IPS-20b (cell line): Measurements from ENCODE around the gene ALAS1.

Experiments used
- H3K27ac ChIP-seq: one replicate; pipeline ENCODE4 v1.5.1; 2013; ENCODE audit warnings: low read length
- H3K27me3 ChIP-seq: 2 replicates; pipeline ENCODE4 v1.6.1; 2013; ENCODE audit warnings: mild to moderate bottlenecking, low read length, inconsistent platforms; ENCODE audit not compliant: insufficient read depth
- H3K36me3 ChIP-seq: 2 replicates; pipeline ENCODE4 v1.6.1; 2013; ENCODE audit warnings: low read depth, mild to moderate bottlenecking, inconsistent platforms, low read length, moderate library complexity; ENCODE audit not compliant: insufficient read depth
- H3K4me1 ChIP-seq: 2 replicates; pipeline ENCODE4 v1.6.1; 2013; ENCODE audit warnings: mild to moderate bottlenecking, control low read depth, inconsistent platforms, low read length, moderate library complexity; ENCODE audit not compliant: insufficient read depth
- H3K4me3 ChIP-seq: 2 replicates; pipeline ENCODE4 v1.5.1; 2013; ENCODE audit warnings: mild to moderate bottlenecking, low read length, inconsistent platforms
- H3K9ac ChIP-seq: 2 replicates; pipeline ENCODE4 v1.6.1; 2013; ENCODE audit warnings: low read depth, mild to moderate bottlenecking, inconsistent platforms, low read length, moderate library complexity
- H3K9me3 ChIP-seq: 2 replicates; pipeline ENCODE4 v1.6.1; 2013; ENCODE audit warnings: mild to moderate bottlenecking, low read depth, low read length, inconsistent platforms; ENCODE audit not compliant: insufficient read depth

The ALAS1 gene

DNA sequence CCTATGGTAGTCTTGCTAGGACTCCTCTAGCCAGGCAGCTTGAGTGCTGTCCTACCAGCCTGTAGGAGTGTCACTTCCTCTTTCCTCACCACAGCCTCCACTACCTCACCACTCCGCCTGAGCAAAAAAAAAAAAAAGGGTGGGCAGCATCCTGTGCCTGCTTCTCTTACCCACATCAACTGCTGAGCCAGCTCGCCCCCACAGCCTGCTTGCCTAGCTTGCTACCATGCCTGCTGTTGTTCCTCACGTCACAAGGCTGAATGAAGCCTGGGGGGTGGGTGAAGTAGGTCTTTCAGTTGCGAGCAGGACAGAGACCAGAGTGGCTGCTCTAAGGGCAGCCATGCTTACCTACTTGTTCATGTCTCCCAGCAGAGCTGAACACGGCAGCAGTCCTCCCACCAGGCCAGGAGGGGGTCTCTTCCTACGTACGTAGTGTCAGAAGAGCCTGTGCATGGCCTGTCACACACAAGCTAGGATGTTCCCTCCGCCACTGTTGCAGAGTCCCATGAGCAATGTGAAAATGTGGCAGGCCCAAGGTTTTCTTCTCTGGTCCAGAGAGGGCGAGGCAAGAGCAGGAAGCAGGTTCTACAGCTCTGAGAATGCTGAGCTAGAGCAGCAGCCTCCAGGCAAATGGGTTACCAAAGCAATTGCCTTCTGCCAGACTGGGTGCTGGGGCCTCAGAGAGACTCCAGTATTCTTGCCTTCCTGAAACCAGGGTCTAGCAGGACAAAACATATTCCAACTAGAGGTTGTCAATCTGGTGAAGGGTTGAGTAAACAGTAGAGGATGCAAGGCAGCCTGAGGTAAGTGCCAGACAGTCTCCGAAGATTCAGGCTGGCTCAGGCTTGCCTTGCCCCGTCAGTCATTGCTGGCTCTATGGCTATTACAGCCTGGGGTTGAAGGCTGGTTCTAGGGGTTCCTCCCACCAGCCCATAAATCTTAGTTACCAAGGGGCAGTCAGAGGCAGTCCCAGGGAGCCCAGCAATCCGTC, 55.6 kb downstream of the ALAS1 start:
- H3K27ac ChIP-seq, result no peak overlapping the region

DNA sequence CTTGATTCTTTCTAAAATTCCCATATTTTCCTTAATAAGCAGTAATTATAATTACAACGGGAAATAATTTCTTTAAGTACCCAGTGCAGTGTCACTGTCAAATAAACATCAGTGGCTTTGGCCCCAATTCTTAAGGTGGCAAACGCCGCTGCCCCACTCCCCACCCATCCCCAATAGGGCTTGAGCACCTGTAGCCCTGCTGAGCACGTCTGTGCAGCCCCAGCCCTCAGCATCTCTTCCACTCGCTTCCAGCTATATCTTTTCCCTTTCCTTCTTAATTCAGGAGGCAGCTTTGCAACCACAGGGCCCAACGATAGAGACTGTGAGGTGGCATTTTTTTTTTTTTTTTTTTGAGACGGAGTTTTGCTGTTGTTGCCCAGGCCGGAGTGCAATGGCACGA, 56.6 kb downstream of the ALAS1 start:
- peaks cover 94% of the 10 kb centered on the region for H3K36me3 ChIP-seq

More for the DNA sequence above, 55.6 kb downstream of the ALAS1 start:
- Histone ChIP-seq H3K27me3 (no peaks in the 10 kb centered on the region), H3K4me3 (no peak overlapping the region), H3K9me3 (no peaks in the 10 kb centered on the region), H3K4me1 (no peaks in the 10 kb centered on the region), H3K9ac (no peak overlapping the region), H3K36me3 (peaks cover 86% of the 10 kb centered on the region)

DNA sequence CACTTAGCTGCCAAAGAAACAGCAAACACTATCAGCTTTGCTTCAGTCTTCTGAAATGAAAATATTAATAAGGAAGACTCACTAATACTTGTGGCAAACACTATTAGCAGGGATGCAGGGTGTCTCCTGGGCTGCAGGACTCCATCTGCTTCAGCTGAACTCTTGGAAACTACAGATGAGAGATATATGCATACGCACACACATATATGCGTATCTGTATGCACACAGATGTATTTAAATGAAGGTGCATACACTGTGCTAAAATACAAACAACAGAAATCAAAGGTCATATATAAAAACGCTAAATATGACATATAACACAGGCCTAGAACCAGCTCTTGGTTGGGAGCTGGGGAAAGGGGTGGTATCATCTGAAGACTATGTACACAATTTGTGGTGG, 58.2 kb downstream of the ALAS1 start:
- Histone ChIP-seq H3K9me3 (no peaks in the 10 kb centered on the region), H3K4me1 (no peaks in the 10 kb centered on the region), H3K4me3 (no peak overlapping the region), H3K9ac (no peak overlapping the region), H3K27ac (no peak overlapping the region), H3K27me3 (no peaks in the 10 kb centered on the region), H3K36me3 (peaks cover 99% of the 10 kb centered on the region)

More for the DNA sequence above, 56.6 kb downstream of the ALAS1 start:
- Histone ChIP-seq H3K4me3 (no peak overlapping the region), H3K27ac (no peak overlapping the region), H3K9me3 (no peaks in the 10 kb centered on the region), H3K27me3 (no peaks in the 10 kb centered on the region), H3K9ac (no peak overlapping the region), H3K4me1 (no peaks in the 10 kb centered on the region)

DNA sequence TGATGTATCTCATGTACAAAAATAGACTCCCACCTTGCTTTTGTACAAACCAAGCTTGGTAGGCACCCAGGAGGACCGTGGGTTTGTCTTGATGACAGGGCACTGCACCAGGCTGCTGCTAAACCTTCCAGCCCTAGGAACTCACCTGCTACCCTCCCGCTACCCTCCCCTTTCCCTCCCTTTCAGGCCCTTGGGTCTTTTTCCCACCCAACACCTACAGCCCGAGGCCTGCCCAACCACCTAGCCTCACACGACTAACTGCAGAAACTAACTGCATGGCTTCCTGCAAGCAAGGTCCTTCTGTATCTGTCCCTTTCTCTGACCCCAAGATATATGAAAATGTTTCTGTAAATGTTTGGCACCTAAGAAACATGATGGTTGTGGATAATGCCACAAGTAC, 58.7 kb downstream of the ALAS1 start:
- H3K9me3 ChIP-seq, result no peaks in the 10 kb centered on the region
- H3K36me3 ChIP-seq, result peaks cover 99% of the 10 kb centered on the region
- H3K27ac ChIP-seq, result no peak overlapping the region
- H3K4me1 ChIP-seq, result no peaks in the 10 kb centered on the region
- H3K27me3 ChIP-seq, result no peaks in the 10 kb centered on the region
- no peak overlapping the region for H3K4me3 ChIP-seq
- no peak overlapping the region for H3K9ac ChIP-seq

DNA sequence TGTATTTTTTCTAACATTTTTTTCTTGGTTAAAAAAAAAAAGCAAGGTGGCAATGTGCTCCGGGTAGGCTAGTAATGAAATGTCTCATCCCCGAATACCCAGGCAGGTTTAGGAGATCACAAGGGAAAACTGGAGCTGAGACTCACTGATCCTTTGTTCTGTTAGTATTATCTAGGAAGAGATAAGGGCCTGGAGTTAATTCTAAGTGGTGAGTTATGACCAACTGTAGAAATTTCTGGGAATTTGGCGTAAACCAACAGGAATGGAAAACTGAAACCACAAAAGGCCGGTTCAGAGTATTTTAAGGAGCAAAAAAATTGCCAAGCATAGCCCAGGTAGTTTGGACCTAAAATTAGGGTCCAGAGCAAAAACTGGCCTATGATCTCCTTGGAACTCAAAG, 60.0 kb downstream of the ALAS1 start:
- H3K36me3 ChIP-seq, result peaks cover 99% of the 10 kb centered on the region
- H3K9ac ChIP-seq, result no peak overlapping the region
- H3K27ac ChIP-seq, result no peak overlapping the region
- H3K9me3 ChIP-seq, result no peaks in the 10 kb centered on the region
- H3K4me1 ChIP-seq, result no peaks in the 10 kb centered on the region
- no peaks in the 10 kb centered on the region for H3K27me3 ChIP-seq
- no peak overlapping the region for H3K4me3 ChIP-seq

DNA sequence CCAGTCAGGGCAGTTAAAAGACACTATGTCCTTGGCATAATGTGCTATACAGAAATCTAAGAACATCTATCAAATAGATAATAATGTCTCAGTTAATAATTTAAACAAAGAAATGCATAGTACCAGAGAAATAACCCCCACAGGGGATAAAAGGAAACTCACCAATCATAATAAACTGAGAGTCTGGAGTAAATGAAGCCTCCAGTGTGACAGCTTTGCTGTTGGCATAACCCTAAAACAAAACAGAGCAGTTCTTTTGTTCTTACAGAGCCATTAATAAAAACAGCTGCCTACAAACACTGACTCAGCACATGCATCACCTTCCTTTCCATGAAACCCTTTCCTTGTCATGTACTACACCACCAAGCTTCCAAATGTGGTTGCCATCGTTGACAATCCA, 61.1 kb downstream of the ALAS1 start:
- H3K9ac ChIP-seq, result no peak overlapping the region
- no peak overlapping the region for H3K27ac ChIP-seq
- H3K27me3 ChIP-seq, result no peaks in the 10 kb centered on the region
- H3K36me3 ChIP-seq, result peaks cover 99% of the 10 kb centered on the region
- H3K4me3 ChIP-seq, result no peak overlapping the region
- H3K4me1 ChIP-seq, result no peaks in the 10 kb centered on the region
- H3K9me3 ChIP-seq, result no peaks in the 10 kb centered on the region

DNA sequence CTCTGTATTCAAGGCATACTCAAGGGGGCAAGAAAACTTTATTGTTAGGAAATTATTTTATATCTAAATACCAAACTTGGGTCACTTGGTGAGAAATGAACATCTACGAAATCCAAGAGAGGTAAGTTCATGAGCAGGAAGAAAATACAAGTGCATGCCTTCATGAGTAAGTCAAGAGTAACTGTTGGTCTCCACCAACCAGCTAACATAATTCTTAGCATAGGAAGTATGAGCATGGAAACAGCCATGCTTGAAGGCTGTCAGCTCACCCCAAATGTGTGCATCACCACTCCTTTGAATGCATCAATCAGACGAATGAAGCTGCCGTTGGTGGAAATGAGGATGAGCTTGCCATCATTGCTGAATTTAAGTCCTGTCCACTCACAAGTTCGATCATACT, 61.5 kb downstream of the ALAS1 start:
- Histone ChIP-seq H3K4me1 (no peaks in the 10 kb centered on the region), H3K9me3 (no peaks in the 10 kb centered on the region), H3K4me3 (no peak overlapping the region), H3K27me3 (no peaks in the 10 kb centered on the region), H3K36me3 (peaks cover 99% of the 10 kb centered on the region), H3K27ac (no peak overlapping the region), H3K9ac (no peak overlapping the region)

DNA sequence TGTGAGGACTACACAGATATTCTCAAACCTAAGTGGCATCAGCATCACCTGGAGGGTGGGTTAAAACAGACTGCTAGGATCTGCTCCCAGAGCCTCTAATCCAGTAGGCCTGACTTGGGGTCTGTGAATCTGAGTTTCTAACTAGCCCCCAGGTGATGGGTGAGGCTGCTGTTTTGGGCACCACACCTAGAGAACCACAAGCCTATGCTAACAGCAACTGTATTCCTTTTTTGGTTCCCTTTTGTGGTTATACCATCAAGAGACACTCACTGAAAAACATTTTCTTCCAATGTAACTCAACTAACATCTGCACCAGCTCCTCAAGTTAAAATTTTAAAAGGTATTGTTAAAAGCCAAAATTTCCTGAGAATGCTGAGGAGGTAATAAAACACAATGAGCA, 64.5 kb downstream of the ALAS1 start:
- Histone ChIP-seq H3K9me3 (no peaks in the 10 kb centered on the region), H3K36me3 (peaks cover 99% of the 10 kb centered on the region), H3K4me1 (no peaks in the 10 kb centered on the region), H3K27me3 (no peaks in the 10 kb centered on the region), H3K27ac (no peak overlapping the region), H3K9ac (no peak overlapping the region), H3K4me3 (no peak overlapping the region)
